ENCODE results near the gene PIGR. TPM values are rescaled to one million over a fixed set of nuclear protein-coding genes. Genes with fewer than 3 reads are reported as not detected.

Gene PIGR
- total RNA-seq, 1 donor from 2014 or later: not detected

DNA sequence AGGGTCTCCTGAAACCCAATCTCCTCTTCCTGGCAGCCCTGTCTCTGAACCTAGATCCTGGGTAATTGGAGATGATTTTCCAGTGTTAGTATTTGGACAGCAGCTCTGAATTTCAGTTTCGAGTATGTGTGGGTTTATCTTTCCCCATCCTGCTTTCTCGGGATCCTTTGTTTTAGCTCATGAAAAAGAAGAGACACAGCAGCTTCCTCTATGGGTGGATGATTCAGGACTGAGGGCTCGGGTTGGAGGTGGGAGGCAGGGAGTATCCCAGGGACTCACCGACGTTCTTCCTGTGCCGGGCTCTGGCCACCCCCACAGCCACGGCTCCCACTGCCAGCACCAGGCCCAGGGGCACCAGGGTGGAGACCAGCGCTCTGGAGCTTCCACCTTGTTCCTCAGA, 14.1 kb downstream of the PIGR start:
- H3K27ac Mint-ChIP-seq (ENCODE audit: unreplicated experiment): no peak overlapping the region
- H3K27me3 Mint-ChIP-seq (ENCODE audit: unreplicated experiment): no peaks in the 10 kb centered on the region
- TF ChIP-seq CTCF (IDR thresholded peaks at IDR 0.05; ENCODE audit: partially characterized antibody, unreplicated experiment): no peak
- H3K36me3 Mint-ChIP-seq (ENCODE audit: unreplicated experiment): no peaks in the 10 kb centered on the region
- peaks cover 2% of the 10 kb centered on the region for H3K9me3 Mint-ChIP-seq (ENCODE audit: unreplicated experiment)
- no peak overlapping the region for H3K4me3 Mint-ChIP-seq (ENCODE audit: unreplicated experiment)
- no peak for DNase-seq
- no peaks in the 10 kb centered on the region for H3K4me1 Mint-ChIP-seq (ENCODE audit: low read depth, unreplicated experiment)

DNA sequence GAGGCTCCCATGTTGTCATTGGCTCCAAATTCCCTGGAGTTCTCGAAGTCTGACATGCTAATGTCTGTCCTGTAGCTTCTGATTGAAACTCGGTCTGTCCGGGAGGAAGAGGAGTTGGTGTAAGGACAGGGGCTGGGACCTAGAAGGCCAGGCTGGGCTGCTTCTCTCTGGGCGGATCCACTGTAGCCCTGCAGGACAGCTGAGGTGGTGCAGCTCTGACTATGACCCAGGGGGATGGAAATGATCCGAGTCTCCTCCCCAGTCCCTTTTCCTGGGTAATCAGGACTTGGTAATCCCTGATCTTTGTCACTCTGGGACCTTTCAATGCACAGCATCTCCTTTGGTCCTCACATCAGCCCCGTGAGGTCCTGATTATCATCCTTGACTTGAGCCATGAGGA, 14.6 kb downstream of the PIGR start:
- H3K27me3 Mint-ChIP-seq (ENCODE audit: unreplicated experiment): no peaks in the 10 kb centered on the region
- no peak for DNase-seq
- no peak overlapping the region for H3K27ac Mint-ChIP-seq (ENCODE audit: unreplicated experiment)
- H3K9me3 Mint-ChIP-seq (ENCODE audit: unreplicated experiment): peaks cover 2% of the 10 kb centered on the region
- H3K4me3 Mint-ChIP-seq (ENCODE audit: unreplicated experiment): no peak overlapping the region
- peak; percentile 33 for TF ChIP-seq CTCF (IDR thresholded peaks at IDR 0.05; ENCODE audit: partially characterized antibody, unreplicated experiment)
- H3K4me1 Mint-ChIP-seq (ENCODE audit: low read depth, unreplicated experiment): no peaks in the 10 kb centered on the region
- H3K36me3 Mint-ChIP-seq (ENCODE audit: unreplicated experiment): no peaks in the 10 kb centered on the region

- Mint-ChIP-seq H3K4me1 (ENCODE audit: low read depth, unreplicated experiment) (no peaks in the 10 kb centered on the region), H3K36me3 (ENCODE audit: unreplicated experiment) (no peaks in the 10 kb centered on the region), H3K27ac (ENCODE audit: unreplicated experiment) (no peak overlapping the region), H3K9me3 (ENCODE audit: unreplicated experiment) (peaks cover 2% of the 10 kb centered on the region), H3K27me3 (ENCODE audit: unreplicated experiment) (no peaks in the 10 kb centered on the region), H3K4me3 (ENCODE audit: unreplicated experiment) (no peak overlapping the region)
- no peak for DNase-seq
- TF ChIP-seq CTCF (IDR thresholded peaks at IDR 0.05; ENCODE audit: partially characterized antibody, unreplicated experiment): no peak
These were observed 16.0 kb downstream of the PIGR start for GRCh38 chr1:206930210-206930798.

- Mint-ChIP-seq H3K36me3 (ENCODE audit: unreplicated experiment) (no peaks in the 10 kb centered on the region), H3K4me3 (ENCODE audit: unreplicated experiment) (no peak overlapping the region), H3K4me1 (ENCODE audit: low read depth, unreplicated experiment) (no peaks in the 10 kb centered on the region), H3K27me3 (ENCODE audit: unreplicated experiment) (no peaks in the 10 kb centered on the region), H3K27ac (ENCODE audit: unreplicated experiment) (no peak overlapping the region), H3K9me3 (ENCODE audit: unreplicated experiment) (no peaks in the 10 kb centered on the region)
- DNase-seq: no peak
- TF ChIP-seq CTCF (IDR thresholded peaks at IDR 0.05; ENCODE audit: partially characterized antibody, unreplicated experiment): no peak
These were observed 16.7 kb downstream of the PIGR start for GRCh38 chr1:206929524-206929923.

DNA sequence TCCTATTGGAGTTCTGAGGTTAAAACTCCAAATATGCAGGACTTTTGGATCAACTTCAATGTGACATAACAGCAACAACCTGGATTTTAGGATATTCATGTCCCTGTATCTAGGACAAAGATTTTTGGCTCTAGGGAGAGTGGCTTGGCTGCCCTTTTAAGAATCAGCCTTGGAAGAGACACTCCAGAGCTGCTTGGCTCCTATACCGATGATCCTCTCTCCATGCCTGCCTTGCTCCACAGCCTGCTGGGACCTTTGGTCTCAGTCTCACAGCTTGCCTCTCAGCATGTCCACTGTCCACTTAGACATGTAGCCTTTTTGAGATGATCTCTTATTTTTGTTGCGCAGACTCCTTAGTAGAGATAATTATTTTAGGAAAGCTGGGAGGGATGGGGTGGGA, 20.0 kb downstream of the PIGR start:
- Mint-ChIP-seq H3K4me1 (ENCODE audit: low read depth, unreplicated experiment) (no peaks in the 10 kb centered on the region), H3K27me3 (ENCODE audit: unreplicated experiment) (no peaks in the 10 kb centered on the region), H3K4me3 (ENCODE audit: unreplicated experiment) (no peak overlapping the region), H3K36me3 (ENCODE audit: unreplicated experiment) (no peaks in the 10 kb centered on the region), H3K27ac (ENCODE audit: unreplicated experiment) (no peak overlapping the region), H3K9me3 (ENCODE audit: unreplicated experiment) (no peaks in the 10 kb centered on the region)
- TF ChIP-seq CTCF (IDR thresholded peaks at IDR 0.05; ENCODE audit: partially characterized antibody, unreplicated experiment): no peak
- no peak for DNase-seq
